K562 (cell line): ENCODE results near the gene OR2V1. TPM values are rescaled to one million over a fixed set of nuclear protein-coding genes. Genes with fewer than 3 reads are reported as not detected.

ENCODE experiments used
- ATAC-seq: fragments of 200-7000 bp; cut with Tn5 transposase; 3 replicates; pipeline ENCODE4 v1.9.1; 2020; ENCODE audit warnings: moderate library complexity
- BruUV-seq: library from RNA; stranded (reverse); fragments of 400-500 nt; replicated peaks from 2 replicates; lab custom pipeline; 2021; lab: Mats Ljungman, UMichigan
- CTCF ChIA-PET: fragments of 300-600 bp; formaldehyde crosslinking; extraction: SDS; loops from one replicate; lab custom pipeline; 2021; ENCODE audit warnings: low intra/inter-chr PET ratio; lab: Yijun Ruan, JAX
- POLR2A ChIA-PET: fragments of 300-600, 350-650 bp; sonication (Branson Sonifier 250); formaldehyde crosslinking; extraction: SDS; loops from one replicate; lab custom pipeline; 2021; ENCODE audit warnings: antibody characterized with exemption, inconsistent platforms; lab: Yijun Ruan, JAX
- DNase-seq, 4 experiments: peaks; one replicate each; pipeline versions ENCODE4 v3.0.0 to v3.0.0-alpha.2; 2011 to 2018; ENCODE audit warnings: low spot score in 3 of 4, mixed read lengths in 3 of 4; ENCODE audit errors: extremely low read depth in 1 of 4
- FAIRE-seq: peaks from 2 replicates; lab custom pipeline; 2011; peaks lifted over from hg19 to GRCh38; lab: Jason Lieb, UNC
- H2AFZ ChIP-seq: 2 replicates; pipeline ENCODE4 v1.6.0; 2011; ENCODE audit warnings: low read depth, low read length, control low read depth, inconsistent platforms
- H3K27ac ChIP-seq: fragments of 200-600 bp; 3 replicates; pipeline ENCODE4 v1.8.0; 2011; ENCODE audit warnings: low read depth, mild to moderate bottlenecking, control low read depth, inconsistent platforms, low read length, moderate library complexity, mixed read lengths; ENCODE audit errors: extremely low read depth
- H3K27me3 ChIP-seq, 2 experiments: fragments of 300-600 bp in 1 of 2; 2 replicates in 1 of 2; 3 replicates in 1 of 2; pipeline versions ENCODE4 v1.6.0 to v1.8.0; 2011; ENCODE audit warnings: inconsistent platforms in 2 of 2, low read length in 2 of 2, mild to moderate bottlenecking in 1 of 2, mixed read lengths in 1 of 2, moderate library complexity in 1 of 2; ENCODE audit not compliant: control insufficient read depth in 2 of 2, insufficient read depth in 2 of 2
- H3K36me3 ChIP-seq: fragments of 300-600 bp; 3 replicates; pipeline ENCODE4 v1.8.0; 2011; ENCODE audit warnings: mild to moderate bottlenecking, low read length, inconsistent platforms; ENCODE audit not compliant: control insufficient read depth, insufficient read depth
- H3K4me1 ChIP-seq, 2 experiments: fragments of 200-600 bp in 1 of 2; replicated peaks in 1 of 2; 2 replicates in 1 of 2; 3 replicates in 1 of 2; pipeline versions ENCODE4 v1.5.1 to v1.8.0; 2011; ENCODE audit warnings: inconsistent platforms in 2 of 2, low read length in 2 of 2, mild to moderate bottlenecking in 1 of 2, mixed read lengths in 1 of 2, moderate library complexity in 1 of 2; ENCODE audit not compliant: control insufficient read depth in 2 of 2, insufficient read depth in 2 of 2
- H3K4me2 ChIP-seq: 2 replicates; pipeline ENCODE4 v1.6.1; 2011; ENCODE audit warnings: low read length, control low read depth, inconsistent platforms, mixed read lengths; ENCODE audit not compliant: insufficient read depth
- H3K4me3 ChIP-seq: fragments of 200-600 bp; sonication (generic), shearing (Covaris generic); 2 replicates; pipeline ENCODE4 v1.5.1; 2016; ENCODE audit warnings: control low read depth, inconsistent platforms
- H3K79me2 ChIP-seq: fragments of 200-600 bp; 3 replicates; pipeline ENCODE4 v1.8.0; 2011; ENCODE audit warnings: low read length, inconsistent platforms; ENCODE audit not compliant: control insufficient read depth, insufficient read depth
- H3K9ac ChIP-seq, 2 experiments: 2 replicates each; pipeline versions ENCODE4 v1.6.0 to v1.6.1; 2011; ENCODE audit warnings: low read depth in 2 of 2, low read length in 2 of 2, control low read depth in 1 of 2, inconsistent platforms in 1 of 2, mild to moderate bottlenecking in 1 of 2, mixed read lengths in 1 of 2; ENCODE audit not compliant: insufficient read depth in 1 of 2
- H3K9me1 ChIP-seq: one replicate; pipeline ENCODE4 v1.6.0; 2011; ENCODE audit warnings: inconsistent platforms, mild to moderate bottlenecking, low read length, moderate library complexity; ENCODE audit not compliant: control insufficient read depth, insufficient read depth
- H3K9me3 ChIP-seq: replicated peaks from 2 replicates; pipeline ENCODE4 v1.5.1; 2011; ENCODE audit warnings: low read depth, low read length, inconsistent platforms; ENCODE audit not compliant: control insufficient read depth, insufficient read depth
- H4K20me1 ChIP-seq: replicated peaks from 2 replicates; pipeline ENCODE4 v1.6.1; 2011; ENCODE audit warnings: low read length, inconsistent platforms, mixed read lengths; ENCODE audit not compliant: control insufficient read depth, insufficient read depth
- CBFB ChIP-seq: sonication (generic); formaldehyde crosslinking; IDR thresholded peaks from 2 replicates; pipeline ENCODE4 v1.4.0; 2020; ENCODE audit warnings: mild to moderate bottlenecking, missing genetic modification reagents
- CEBPG ChIP-seq, 3 experiments: fragments of 200-800 bp in 1 of 3; sonication (Bioruptor generic) in 1 of 3; sonication (generic) in 1 of 3; formaldehyde crosslinking in 1 of 3; IDR thresholded peaks in 2 of 3; conservative IDR thresholded peaks in 1 of 3; 2 replicates each; pipeline versions ENCODE4 v1.6.1 to v1.8.0; 2016 to 2022; ENCODE audit warnings: missing compliant biosample characterization in 2 of 3, missing genetic modification characterization in 2 of 3, mild to moderate bottlenecking in 1 of 3, missing genetic modification reagents in 1 of 3
- EP300 ChIP-seq: IDR thresholded peaks from 2 replicates; pipeline ENCODE4 v1.6.1; 2012; ENCODE audit warnings: low read length, improper control_type of control experiment
- EWSR1 ChIP-seq: fragments of 450-650 bp; IDR thresholded peaks from 2 replicates; pipeline ENCODE4 v1.6.1; 2018; ENCODE audit warnings: borderline replicate concordance, mild to moderate bottlenecking, low read depth, moderate library complexity; ENCODE audit not compliant: partially characterized antibody
- GTF2F1 ChIP-seq: IDR thresholded peaks from 2 replicates; pipeline ENCODE4 v1.6.1; 2011; ENCODE audit warnings: low read depth, low read length, improper control_type of control experiment
- HDGF ChIP-seq: fragments of 450-650 bp; IDR thresholded peaks from 2 replicates; pipeline ENCODE4 v1.6.1; 2016
- HEY1 ChIP-seq: fragments of 250-450 bp; sonication (Bioruptor Pico); IDR thresholded peaks from 2 replicates; pipeline ENCODE4 v1.5.0; 2020; ENCODE audit warnings: mild to moderate bottlenecking, moderate library complexity, borderline replicate concordance
- HOXB6 ChIP-seq: fragments of 250-450 bp; sonication (Bioruptor Pico); IDR thresholded peaks from 2 replicates; pipeline ENCODE4 v1.5.1; 2022; ENCODE audit warnings: mild to moderate bottlenecking, borderline replicate concordance
- KAT7 ChIP-seq: sonication (generic); formaldehyde crosslinking; IDR thresholded peaks from 2 replicates; pipeline ENCODE4 v1.8.0; 2022; ENCODE audit warnings: missing genetic modification reagents, mild to moderate bottlenecking, borderline replicate concordance
- KDM2B ChIP-seq: fragments of 250-450 bp; sonication (Bioruptor Pico); IDR thresholded peaks from 2 replicates; pipeline ENCODE4 v1.8.0; 2021; ENCODE audit warnings: mild to moderate bottlenecking, moderate library complexity
- NCOA4 ChIP-seq: fragments of 450-650 bp; IDR thresholded peaks from 2 replicates; pipeline ENCODE4 v1.6.1; 2018; ENCODE audit warnings: mild to moderate bottlenecking; ENCODE audit not compliant: partially characterized antibody
- NR3C1 ChIP-seq: sonication (generic); formaldehyde crosslinking; IDR thresholded peaks from 2 replicates; pipeline ENCODE4 v1.8.1; 2022; ENCODE audit warnings: missing genetic modification reagents
- PHB ChIP-seq: fragments of 250-450 bp; sonication (Bioruptor Pico); IDR thresholded peaks from 2 replicates; pipeline ENCODE4 v1.5.0; 2021
- TGIF2 ChIP-seq: sonication (generic); formaldehyde crosslinking; IDR thresholded peaks from 2 replicates; pipeline ENCODE4 v1.8.1; 2022; ENCODE audit warnings: mild to moderate bottlenecking, missing genetic modification reagents, moderate library complexity
- ZC3H8 ChIP-seq: fragments of 450-650 bp; IDR thresholded peaks from 2 replicates; pipeline ENCODE4 v1.6.1; 2017
- ZNF23 ChIP-seq: fragments of 250-450 bp; sonication (Bioruptor Pico); IDR thresholded peaks from 2 replicates; pipeline ENCODE4 v1.4.0; 2020; ENCODE audit warnings: mild to moderate bottlenecking
- ZNF239 ChIP-seq: fragments of 250-450 bp; sonication (Bioruptor Pico); IDR thresholded peaks from 2 replicates; pipeline ENCODE4 v1.4.0; 2020; ENCODE audit warnings: mild to moderate bottlenecking
- ZNF764 ChIP-seq: fragments of 250-450 bp; sonication (Bioruptor Pico); IDR thresholded peaks from 2 replicates; pipeline ENCODE4 v1.4.0; 2020; ENCODE audit warnings: low read depth, mild to moderate bottlenecking, moderate library complexity
- ZNF830 ChIP-seq: fragments of 250-450 bp; sonication (Bioruptor Pico); IDR thresholded peaks from 2 replicates; pipeline ENCODE4 v1.5.0; 2021; ENCODE audit warnings: mild to moderate bottlenecking
- WGBS: fragments of 100-300 bp; shearing (Covaris generic); methylation state at CpG from one replicate; pipeline ENCODE4 v1.1.6; 2016; ENCODE audit warnings: low coverage, mixed read lengths; ENCODE audit not compliant: insufficient coverage; ENCODE audit errors: missing lambda C conversion rate; 5-methylcytosine and 5-hydroxymethylcytosine counted together
- in situ Hi-C: fragments of 300-500 bp; cut with MboI; formaldehyde crosslinking; loops from 4 replicates; pipeline ENCODE4 v1.15.0; 2018; ENCODE audit warnings: inconsistent platforms, mixed read lengths
- intact Hi-C: fragments of 100-400 bp; cut with micrococcal nuclease; formaldehyde crosslinking; loops from 2 replicates; pipeline ENCODE4 v1.14.2; 2022
- polyA plus RNA-seq, 8 experiments: library from polyadenylated mRNA; depleted of rRNA in 4 of 8; stranded (reverse) in 5 of 8; unstranded in 3 of 8; fragments of >200 nt; fragmentation: Nextera tagmentation in 2 of 8; fragmentation: Illumina TruSeq in 1 of 8; extraction: Ambion mirVana in 2 of 8; extraction: Trizol in 1 of 8; gene quantifications; 2 replicates each; pipeline versions ENCODE4 v1.2.1 to v1.2.3, GENCODE V29; 2011 to 2014; ENCODE audit warnings: inconsistent platforms in 1 of 8, missing spikeins in 1 of 8
- total RNA-seq, 7 experiments: library from RNA; depleted of rRNA in 6 of 7; stranded (reverse); fragments of >200 nt in 6 of 7; fragmentation: Illumina TruSeq in 2 of 7; extraction: Trizol in 2 of 7; gene quantifications; 2 replicates each; pipeline versions ENCODE4 v1.2.1 to v1.2.3, GENCODE V29; 2011 to 2021; ENCODE audit warnings: low replicate concordance in 1 of 7
- TF ChIP-seq, protein P1 (sequence below): fragments of 250-450 bp; sonication (Bioruptor Pico); IDR thresholded peaks from 2 replicates; pipeline ENCODE4 v1.4.0; 2020; ENCODE audit warnings: mild to moderate bottlenecking
- TF ChIP-seq, protein P2 (sequence below): fragments of 450-650 bp; IDR thresholded peaks from 2 replicates; pipeline ENCODE4 v1.6.1; 2016; ENCODE audit warnings: borderline replicate concordance

Gene OR2V1
- total and polyA plus RNA-seq, 9 of the 15 experiments (the other 6 are each of a cell fraction or from before 2014, with no cell fraction given): 0.04 to 0.28 (median 0.15) TPM; not detected in 5

DNA sequence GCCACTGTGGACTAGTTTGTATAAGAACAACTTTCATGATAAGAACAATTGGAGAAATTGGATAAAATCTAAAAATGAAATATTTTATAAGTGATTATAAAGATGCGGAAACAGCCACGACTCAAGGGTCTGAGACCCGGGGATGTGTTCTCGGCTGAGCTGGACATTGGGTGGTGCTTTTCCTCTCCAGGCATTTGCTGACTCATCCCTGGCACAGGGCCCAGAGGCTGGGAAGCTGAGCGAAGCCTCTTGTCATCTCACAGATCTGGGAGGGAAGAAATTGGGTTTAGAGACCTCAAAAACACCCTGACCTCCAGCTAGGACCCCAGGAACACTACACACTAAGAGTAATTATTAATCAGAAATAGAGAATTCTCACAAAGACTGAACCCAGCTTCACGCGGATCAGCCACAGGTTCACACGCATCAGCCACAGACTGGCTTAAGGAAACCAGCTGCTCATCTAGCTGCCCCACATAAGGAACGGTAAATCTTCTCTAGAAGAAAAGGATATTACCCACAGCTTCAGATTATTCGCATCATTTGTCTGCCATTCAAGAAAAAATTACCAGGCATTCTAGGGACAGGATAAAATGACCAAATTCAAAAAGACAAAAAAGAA lies 2.8 kb upstream of the OR2V1 start:
- Histone ChIP-seq H3K9me3 (peaks cover 6% of the 10 kb centered on the region; the same call in 1 of the 2 replicates), H3K79me2 (no peaks in the 10 kb centered on the region), H3K4me1 (peaks cover 21 to 35% of the 10 kb centered on the region in 2 experiments), H3K27ac (peak overlapping the region; percentile 64), H3K36me3 (no peaks in the 10 kb centered on the region), H3K4me3 (no peak overlapping the region), H2AFZ (peak overlapping the region; percentile 78), H3K27me3 (no peaks in the 10 kb centered on the region), H3K9me1 (no peaks in the 10 kb centered on the region), H4K20me1 (no peaks in the 10 kb centered on the region), H3K4me2 (peak overlapping the region; percentile 69), H3K9ac (peak overlapping the region; percentile 54 to 75; a peak in 3 of 4 replicates)
- BruUV-seq: no TSS peak
- in situ Hi-C loops: loop anchor here (10.0 kb wide), 1 partner anchor 189 kb away; no protein-coding TSS in a partner anchor
- ChIA-PET CTCF (interaction anchor here (0.6 kb wide), 1 partner anchor 40 kb away, joined by 3 read pairs; no protein-coding TSS in a partner anchor), POLR2A (interaction anchor here (0.5 to 1.1 kb wide), 4 partner anchors 13 to 270 kb away, joined by 3 to 5 read pairs (median 3); partner anchors contain the start of gene OR2V2)
- DNase-seq (peak; percentile 85 to 95 (median 88)), ATAC-seq (peak; percentile 84), FAIRE-seq (peak; percentile 94)
- intact Hi-C loops: no loop called here
- 9% methylated on average over 10 of the region's 10 CpGs for WGBS
- TF ChIP-seq KAT7 (CRISPR knock-in tag) (no peak), GTF2F1 (no peak), NR3C1 (CRISPR knock-in tag) (no peak), ZC3H8 (no peak), ZNF239 (CRISPR knock-in tag) (no peak), CBFB (no peak), HDGF (no peak), EP300 (peak; percentile 60; the same call in 1 of the 2 replicates), ZNF23 (no peak), CEBPG (CRISPR knock-in tag; IDR thresholded peaks at IDR 0.05) (no peak), CEBPG (tag; conservative IDR thresholded peaks at IDR 0.05 in 1 of 2, IDR thresholded peaks at IDR 0.05 in 1 of 2) (no peak), NCOA4 (no peak), EWSR1 (no peak), KDM2B (CRISPR knock-in tag) (no peak), HEY1 (CRISPR knock-in tag) (no peak), HOXB6 (no peak), PHB (CRISPR knock-in tag) (no peak), TGIF2 (CRISPR knock-in tag) (no peak), ZNF830 (CRISPR knock-in tag) (no peak), ZNF764 (CRISPR knock-in tag) (no peak)
- TF ChIP-seq, protein P1, sequence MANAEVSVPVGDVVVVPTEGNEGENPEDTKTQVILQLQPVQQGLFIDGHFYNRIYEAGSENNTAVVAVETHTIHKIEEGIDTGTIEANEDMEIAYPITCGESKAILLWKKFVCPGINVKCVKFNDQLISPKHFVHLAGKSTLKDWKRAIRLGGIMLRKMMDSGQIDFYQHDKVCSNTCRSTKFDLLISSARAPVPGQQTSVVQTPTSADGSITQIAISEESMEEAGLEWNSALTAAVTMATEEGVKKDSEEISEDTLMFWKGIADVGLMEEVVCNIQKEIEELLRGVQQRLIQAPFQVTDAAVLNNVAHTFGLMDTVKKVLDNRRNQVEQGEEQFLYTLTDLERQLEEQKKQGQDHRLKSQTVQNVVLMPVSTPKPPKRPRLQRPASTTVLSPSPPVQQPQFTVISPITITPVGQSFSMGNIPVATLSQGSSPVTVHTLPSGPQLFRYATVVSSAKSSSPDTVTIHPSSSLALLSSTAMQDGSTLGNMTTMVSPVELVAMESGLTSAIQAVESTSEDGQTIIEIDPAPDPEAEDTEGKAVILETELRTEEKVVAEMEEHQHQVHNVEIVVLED (CRISPR knock-in tag): no peak
- TF ChIP-seq, protein P2, sequence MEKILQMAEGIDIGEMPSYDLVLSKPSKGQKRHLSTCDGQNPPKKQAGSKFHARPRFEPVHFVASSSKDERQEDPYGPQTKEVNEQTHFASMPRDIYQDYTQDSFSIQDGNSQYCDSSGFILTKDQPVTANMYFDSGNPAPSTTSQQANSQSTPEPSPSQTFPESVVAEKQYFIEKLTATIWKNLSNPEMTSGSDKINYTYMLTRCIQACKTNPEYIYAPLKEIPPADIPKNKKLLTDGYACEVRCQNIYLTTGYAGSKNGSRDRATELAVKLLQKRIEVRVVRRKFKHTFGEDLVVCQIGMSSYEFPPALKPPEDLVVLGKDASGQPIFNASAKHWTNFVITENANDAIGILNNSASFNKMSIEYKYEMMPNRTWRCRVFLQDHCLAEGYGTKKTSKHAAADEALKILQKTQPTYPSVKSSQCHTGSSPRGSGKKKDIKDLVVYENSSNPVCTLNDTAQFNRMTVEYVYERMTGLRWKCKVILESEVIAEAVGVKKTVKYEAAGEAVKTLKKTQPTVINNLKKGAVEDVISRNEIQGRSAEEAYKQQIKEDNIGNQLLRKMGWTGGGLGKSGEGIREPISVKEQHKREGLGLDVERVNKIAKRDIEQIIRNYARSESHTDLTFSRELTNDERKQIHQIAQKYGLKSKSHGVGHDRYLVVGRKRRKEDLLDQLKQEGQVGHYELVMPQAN: no peak
